Fibroblast of upper back skin (primary cell): ENCODE data around the gene MVB12B.

ENCODE experiments used
- DNase-seq: peaks from one replicate; pipeline ENCODE4 v3.0.0-alpha.2; 2013

MVB12B gene

GRCh38 chr9:126435105-126435504 lies 108.5 kb downstream of the MVB12B start:
- no peak for DNase-seq

DNA sequence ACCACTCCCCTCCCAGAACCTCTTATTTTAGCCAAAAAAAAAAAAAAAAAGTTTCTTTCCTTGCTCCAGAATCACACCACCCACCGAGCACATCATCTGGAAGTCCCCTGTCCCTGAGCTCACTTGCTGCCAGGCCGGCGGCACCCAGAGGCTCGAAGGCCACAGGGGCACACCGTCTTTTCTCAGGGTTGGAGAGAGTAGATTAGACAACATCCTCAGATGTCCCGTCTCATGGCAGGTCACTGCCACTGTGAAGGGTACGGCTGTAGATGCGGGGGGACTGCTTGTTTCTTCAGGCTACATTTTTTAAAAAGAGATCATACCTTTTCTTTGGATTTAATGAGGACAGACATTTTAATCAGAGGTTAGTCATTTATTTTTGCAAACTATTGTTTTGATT lies 109.0 kb downstream of the MVB12B start:
- DNase-seq = no peak

- no peak for DNase-seq
Measured at GRCh38 chr9:126436545-126437267, 110.1 kb downstream of the MVB12B start.

DNA sequence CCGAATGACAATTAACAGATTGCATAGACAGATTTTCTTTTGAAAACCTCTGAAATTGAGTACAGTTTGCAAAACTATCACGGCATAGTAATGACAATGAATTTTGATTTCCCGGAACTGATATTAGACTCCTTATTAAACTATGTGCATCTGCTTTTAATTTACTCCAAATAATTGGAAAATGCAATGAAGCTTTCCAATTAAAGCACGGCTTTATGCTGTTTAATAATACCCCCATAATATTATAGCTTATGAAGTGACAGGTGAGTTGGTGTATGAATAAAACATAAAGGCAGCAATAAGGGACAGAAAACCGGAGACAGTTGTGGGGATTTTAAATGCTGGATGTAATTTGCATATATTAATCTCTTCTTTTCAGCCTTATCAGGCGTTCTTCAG lies 110.6 kb downstream of the MVB12B start:
- no peak for DNase-seq

DNA sequence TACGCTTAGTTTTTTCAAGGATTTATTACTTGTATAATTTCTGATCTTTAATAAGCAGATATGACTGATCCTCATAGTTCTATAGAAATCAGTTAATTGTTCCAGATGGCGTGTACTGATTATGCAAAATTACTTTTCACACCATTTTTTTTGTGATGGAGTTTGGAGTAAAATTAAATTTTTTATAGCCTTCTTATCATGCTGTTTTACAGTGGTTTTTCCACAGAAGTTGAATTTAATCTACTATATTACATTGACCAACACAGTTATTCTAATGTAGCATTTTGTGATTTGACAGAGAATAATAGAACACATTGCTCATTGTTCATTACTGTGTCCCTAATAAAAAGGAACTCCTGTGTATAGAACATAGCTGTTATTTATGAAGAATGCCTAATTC lies 111.1 kb downstream of the MVB12B start:
- no peak for DNase-seq

GRCh38 chr9:126438741-126439401 lies 112.2 kb downstream of the MVB12B start:
- no peak for DNase-seq

- peak; percentile 75 for DNase-seq
Measured at GRCh38 chr9:126439402-126439765, 112.8 kb downstream of the MVB12B start.

- DNase-seq = no peak
Measured at GRCh38 chr9:126439883-126440653, 113.4 kb downstream of the MVB12B start.

DNA sequence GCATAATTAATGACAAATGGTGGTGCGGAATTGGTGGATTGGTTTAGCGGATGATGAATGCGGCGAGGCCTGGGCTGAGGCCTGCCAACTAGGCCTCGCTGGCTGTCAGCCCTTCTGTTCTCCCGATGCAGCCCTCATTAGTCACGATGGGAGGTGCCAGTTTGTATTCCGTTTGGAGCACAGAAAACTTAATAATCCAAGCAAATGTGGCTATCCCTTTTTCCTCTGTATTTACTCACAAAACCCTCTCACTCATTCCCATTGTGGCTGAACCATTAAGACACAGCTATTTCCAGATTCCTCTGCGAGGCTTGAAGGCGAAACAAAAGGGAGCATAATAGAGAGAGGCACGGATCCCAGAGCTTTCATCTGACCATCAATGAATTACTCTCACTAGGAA lies 114.3 kb downstream of the MVB12B start:
- DNase-seq = peak; percentile 75

GRCh38 chr9:126442636-126443035 lies 116.0 kb downstream of the MVB12B start:
- no peak for DNase-seq

DNA sequence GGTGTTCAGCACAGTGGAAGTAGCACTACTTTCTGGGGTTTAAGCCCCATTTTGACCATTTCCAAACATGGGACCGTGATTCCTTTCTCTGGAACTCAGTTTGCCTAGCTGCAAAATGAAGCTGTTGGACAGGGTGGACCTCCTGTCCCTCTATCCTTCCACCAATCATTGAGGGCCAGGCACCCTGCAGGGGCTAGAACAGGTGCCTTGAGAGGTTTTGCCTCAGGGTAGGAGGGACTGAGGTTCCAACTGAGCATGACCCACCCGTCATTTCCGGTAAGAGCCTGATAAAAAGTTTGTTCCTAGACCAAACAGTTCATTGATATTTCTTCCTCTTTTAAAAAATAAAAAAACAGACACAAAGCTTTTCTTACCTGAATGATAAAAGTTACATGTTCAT lies 116.5 kb downstream of the MVB12B start:
- DNase-seq = no peak

GRCh38 chr9:126448136-126448535 lies 121.5 kb downstream of the MVB12B start:
- DNase-seq = no peak

DNA sequence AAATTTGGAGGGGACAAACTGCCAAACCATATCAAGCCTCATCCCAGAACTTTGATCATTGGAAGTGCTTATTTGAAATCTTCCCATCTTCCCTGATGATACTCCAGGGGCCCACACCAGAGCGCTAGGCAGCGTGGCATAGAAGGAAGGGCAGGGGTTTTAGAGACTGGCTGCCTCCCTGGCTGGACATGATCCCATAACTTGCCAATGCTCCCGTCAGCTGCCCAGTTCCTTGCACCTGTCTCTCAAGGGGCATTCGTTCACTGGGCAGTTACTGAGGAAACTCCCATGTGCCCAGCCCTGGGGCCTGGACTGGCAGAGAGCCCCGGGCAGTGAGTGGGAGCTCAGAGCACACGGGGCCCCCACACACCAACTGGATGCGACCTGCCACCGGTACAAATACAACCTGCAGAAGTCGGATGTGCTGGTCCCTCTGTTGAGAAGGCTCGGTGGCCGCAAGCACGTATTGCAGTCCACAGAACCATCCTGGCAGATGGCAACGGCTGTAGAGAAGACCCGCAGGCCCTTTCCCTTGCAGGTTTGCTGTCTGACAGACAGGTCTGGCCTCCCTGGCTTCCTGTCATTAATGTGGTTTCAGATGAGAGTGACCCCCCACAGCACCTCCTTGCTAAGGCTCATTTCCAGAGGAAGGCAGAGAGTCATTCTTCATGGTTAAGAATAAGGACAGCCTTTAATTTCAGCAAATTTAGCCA lies 122.4 kb downstream of the MVB12B start:
- no peak for DNase-seq

GRCh38 chr9:126449725-126450667 lies 123.4 kb downstream of the MVB12B start:
- DNase-seq = no peak

DNA sequence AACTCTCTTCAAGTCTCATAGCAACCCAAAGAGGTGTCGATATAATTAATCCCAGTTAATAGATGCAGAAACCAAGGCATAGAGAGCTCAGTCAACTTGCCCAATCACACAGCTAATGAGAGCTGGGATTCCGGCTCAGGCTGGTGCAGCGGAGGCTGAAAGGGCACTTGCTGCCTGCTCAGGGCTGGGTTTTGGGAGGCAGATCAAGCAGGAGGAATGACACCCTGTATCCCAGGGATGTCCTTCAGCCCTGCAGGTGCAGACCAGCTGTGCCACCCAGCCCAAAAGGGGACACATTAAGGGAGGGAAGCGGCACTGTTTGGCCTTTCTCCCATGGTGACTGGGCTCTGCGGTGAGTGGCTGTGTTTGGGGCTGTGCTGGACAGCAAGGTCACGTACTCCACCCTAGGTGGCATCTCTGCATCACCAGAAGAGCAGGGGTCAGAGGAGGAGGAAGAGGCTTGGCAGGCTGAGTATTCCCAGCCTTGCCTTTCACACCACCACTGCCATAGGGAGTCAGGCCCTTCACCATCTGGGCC lies 124.1 kb downstream of the MVB12B start:
- DNase-seq = no peak

GRCh38 chr9:126451316-126451885 lies 124.8 kb downstream of the MVB12B start:
- DNase-seq = no peak

- DNase-seq = no peak
Measured at GRCh38 chr9:126452106-126452505, 125.5 kb downstream of the MVB12B start.

- DNase-seq = no peak
Measured at GRCh38 chr9:126453156-126453963, 126.7 kb downstream of the MVB12B start.

DNA sequence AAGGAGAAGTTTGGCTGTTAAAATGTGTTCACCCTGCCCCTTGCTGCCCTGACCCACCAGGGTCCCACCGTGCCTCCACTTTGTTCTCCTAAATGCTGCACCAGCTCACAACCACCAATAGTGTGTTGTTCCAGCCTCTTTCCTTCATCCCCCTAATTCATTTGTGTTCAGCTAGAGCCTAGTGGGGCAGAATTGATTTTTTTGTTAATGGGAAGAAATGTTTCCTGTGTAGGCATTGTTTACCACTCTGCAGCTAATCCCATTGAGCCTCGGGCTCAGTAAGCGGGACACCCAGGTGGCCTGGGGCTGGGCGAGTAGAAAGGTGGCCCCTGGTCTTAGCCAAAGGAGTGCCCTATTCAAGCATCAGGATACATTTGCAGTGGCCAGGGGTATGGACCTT lies 127.6 kb downstream of the MVB12B start:
- no peak for DNase-seq

- DNase-seq = no peak
Measured at GRCh38 chr9:126454795-126455194, 128.2 kb downstream of the MVB12B start.
